ENCODE measurements around the gene RIIAD1. TPM values are rescaled to one million over a fixed set of nuclear protein-coding genes. Genes with fewer than 3 reads are reported as not detected.
"Not testable (repeated sequence)": the region's sequence is repeated elsewhere in the genome, so short reads cannot be mapped to it uniquely, and the experiment has no call there.

The RIIAD1 gene
- total RNA-seq, 1 donor from 2014 or later: 0.95 TPM

DNA sequence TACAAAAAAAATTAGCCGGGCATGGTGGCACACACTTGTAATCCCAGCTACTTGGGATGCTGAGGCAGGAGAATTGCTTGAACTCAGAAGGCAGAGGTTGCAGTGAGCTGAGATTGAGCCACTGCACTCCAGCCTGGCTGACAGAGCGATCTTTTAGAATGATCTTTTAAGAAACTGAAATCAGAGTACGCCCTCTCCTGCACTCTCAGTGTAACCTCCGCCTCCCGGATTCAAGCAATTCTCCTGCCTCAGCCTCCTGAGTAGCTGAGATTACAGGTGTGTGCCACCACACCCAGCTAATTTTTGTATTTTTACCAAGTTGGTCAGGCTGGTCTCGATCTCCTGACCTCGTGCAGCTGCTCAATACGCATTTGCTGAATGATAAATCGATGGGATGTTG, 12.7 kb downstream of the RIIAD1 start:
- DNase-seq (ENCODE audit: low spot score): not testable (repeated sequence)

DNA sequence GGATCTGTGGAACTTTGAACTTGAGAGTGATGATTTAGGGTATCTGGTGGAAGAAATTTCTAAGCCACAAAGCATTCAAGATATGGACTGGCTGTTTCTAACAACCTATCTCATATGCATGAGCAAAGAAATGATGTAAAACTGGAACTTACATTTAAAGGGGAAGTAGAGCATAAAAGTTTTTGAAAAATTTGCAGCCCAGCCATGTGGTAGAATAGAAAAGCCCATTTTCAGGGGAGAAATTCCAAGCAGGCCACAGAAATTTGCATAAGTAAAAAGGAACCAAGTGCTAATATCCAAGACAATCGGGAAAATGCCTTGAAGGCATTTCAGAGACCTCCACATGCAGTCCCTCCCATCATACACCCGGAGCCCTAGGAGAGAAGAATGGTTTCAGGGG, 15.7 kb downstream of the RIIAD1 start:
- no peak for DNase-seq (ENCODE audit: low spot score)

DNA sequence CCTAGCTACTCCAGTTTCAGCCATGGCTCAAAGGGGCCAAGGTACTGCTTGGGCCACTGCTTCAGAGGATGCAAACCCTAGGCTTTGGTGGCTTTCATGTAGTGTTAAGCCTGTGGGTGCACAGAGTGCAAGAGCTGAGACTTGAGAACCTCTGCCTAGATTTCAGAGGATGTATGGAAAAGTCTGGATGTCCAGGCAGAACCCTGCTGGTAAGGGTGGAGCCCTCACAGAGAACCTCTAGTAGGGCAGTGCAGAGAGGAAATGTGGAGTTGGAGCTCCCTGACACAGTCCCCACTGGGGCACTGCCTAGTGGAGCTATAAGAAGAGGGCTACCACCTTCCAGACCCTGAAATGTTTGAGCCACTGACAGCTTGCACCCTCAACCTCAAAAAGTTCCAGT, 16.2 kb downstream of the RIIAD1 start:
- DNase-seq (ENCODE audit: low spot score): no peak

DNA sequence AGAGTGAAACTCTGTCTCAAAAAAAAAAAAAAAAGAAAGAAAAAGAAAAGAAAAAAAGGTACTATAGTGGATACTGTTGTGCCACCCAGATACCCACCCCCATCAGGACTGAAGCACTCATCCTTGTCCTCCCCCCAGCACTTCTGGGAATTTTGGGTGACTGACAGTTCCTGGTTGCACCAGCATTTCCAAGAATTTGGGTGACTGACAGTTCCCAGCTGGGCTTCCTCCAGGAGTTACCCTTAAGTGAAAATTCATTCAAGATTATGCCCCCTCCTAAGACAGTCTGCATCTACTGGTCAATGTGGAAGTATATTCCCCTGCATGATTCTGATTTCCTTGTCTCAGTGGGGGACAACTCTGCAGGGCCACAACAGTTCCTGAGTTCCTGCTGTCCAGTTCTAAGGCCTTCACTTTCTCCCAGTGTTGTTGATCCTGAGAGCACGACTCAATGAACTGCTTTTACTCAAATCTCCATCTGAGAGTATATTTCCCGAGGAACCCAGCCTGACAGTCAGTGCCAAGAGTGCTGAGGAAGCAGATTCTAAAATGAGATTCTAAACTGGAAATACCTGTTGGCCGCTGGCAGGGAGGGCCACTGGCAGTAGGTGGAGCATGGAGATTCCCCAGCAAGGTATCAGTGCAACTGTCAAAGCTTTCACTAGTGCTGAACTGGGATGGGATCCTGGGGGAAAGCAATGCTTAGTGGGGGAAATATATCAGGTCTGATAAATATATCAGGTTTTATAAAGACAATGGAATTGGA, 18.5 kb downstream of the RIIAD1 start:
- peak; percentile 67 for DNase-seq (ENCODE audit: low spot score)

DNA sequence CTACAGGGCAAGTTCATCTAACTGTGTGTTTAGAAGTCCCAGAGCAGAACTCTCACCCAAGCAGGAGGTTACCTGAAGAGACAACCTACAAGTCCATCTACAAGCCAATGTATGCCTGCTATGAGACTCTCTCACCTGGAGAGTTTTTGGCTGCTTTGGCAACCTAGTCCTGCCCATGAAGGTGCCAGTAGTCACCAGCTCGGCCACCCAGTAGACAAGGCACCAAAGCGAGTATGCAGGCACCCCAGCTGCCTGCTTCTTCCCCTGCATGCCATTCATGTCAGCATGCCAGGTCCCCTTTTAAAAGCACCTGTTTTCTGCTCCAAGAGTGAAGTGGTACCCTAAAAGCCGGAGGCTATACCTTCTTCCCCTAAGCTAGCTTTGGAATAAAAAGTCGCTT, 20.2 kb downstream of the RIIAD1 start:
- DNase-seq (ENCODE audit: low spot score): no peak

DNA sequence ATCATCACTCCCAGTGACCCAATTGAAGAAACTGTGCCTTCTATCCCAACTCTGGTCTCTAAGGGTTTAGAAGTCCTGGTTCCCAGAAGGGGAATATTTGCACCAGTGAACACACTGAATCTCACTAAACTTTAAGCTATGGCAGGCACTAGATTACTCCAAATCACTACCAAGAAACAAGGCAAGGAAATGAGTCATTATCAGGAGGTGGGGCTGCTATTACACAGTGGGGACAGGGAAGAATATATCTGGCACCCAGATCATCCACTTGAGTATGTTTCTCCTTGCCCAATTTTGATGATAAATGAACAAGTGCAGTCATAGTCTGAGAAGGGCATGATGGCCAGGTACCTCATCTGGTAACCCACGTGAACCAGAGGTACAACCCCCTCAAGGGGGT, 35.0 kb downstream of the RIIAD1 start:
- no peak for DNase-seq (ENCODE audit: low spot score)

DNA sequence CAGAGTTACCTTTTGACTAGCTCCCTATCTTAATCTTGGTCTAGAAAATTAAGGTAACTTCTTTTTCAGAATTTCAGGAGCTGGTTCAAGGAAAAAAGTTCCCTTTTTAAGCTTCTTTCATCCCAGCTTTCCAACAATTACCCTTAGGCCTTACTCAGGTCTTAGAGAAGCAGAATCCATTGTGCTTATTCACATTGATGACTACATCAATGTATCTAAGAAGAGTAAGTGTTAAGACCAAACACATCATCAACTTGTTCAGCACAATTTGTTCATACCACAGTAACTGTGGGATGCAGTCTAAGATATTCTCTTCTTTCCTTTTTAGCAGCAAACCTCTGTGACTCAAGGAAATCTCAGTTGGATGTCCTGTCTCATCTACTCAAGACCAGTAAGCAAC, 37.9 kb downstream of the RIIAD1 start:
- no peak for DNase-seq (ENCODE audit: low spot score)

DNA sequence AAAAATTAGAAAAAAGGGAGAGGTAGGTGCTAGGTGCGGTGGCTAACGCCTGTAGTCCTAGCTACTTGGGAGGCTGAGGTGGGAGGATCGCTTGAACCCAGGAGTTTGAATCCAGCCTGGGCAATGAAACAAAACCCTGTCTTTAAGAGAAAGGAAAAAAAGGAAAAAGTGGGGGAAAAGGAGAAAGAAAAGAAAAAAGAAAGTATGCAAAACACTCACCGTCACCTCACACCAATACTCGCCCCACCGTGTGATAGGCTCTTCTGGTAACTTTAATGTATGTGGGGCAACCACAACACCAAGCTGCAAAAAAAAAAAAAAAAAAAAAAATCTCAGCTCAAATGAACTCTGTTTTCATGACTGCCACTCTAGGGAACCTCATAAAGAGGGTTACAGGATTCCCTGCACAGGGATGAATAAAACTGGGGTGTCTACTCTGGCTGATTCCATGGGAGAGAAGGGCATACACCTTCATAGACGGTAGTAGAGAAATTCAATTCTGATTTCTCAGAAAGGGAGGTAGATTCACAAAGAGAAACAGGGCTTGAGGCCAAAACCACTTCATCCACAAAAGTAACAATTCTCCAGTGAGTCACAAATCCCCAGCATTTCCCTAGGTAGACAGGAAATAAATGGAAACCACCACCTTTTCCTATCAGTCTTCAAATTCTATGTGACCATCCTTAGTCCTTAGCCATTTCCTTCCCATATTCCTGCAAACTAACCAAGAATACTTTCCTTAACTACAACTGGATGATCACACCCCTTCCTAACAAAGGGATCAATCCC, 39.5 kb downstream of the RIIAD1 start:
- no peak for DNase-seq (ENCODE audit: low spot score)

DNA sequence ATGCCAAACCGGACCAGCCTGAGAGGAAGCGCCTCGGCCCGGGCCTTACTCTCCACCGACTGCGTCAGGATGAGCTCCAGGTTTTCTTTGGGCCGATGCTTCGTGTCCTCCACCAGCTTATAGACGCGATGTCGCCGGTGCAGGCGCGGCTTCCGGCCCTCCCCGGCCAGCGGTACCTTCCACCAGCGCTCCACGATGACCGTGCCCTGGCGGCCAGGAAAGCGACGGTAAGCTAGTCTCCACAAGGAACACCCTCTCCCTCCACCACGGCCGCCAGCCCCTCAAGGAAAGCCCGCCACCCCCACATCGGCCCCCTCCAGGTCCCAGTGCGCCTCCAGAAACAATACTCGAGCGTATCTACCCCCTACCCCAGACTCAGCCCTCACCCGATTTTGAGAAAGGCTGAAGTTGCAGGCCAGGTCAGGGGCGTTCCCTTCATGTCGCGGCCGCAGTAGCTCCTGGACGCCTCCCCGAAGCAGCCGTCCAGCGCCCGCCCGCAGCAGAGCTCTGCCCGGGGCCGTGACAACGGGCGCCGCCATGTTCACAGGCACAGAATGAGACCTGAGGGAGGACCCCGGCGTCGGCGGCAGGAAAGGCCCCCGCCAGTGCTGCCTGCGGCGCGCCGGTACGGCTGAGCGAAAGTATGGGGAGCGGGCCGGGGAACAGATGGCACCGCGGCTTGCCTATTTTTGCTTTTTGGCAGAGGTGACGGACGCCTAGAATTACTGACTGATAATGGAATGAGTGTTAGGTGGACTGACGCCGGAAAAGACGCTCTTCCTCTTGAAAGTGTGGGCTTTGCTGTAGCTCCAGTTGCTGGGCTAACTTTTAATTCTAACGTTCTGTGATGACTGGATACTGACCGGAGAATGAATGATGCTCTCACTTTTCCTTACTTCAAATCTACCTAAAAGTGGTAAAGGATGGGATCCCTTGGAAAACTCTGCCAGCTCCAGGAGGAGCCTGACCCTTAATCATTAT, 41.9 kb downstream of the RIIAD1 start, which contains the start of gene MRPL9:
Gene MRPL9 (minus strand): TSS at position 556 of the 981 bp plus-strand sequence. CDS start 17 bp downstream, at position 539.
- peak; percentile 87 for DNase-seq (ENCODE audit: low spot score)

DNA sequence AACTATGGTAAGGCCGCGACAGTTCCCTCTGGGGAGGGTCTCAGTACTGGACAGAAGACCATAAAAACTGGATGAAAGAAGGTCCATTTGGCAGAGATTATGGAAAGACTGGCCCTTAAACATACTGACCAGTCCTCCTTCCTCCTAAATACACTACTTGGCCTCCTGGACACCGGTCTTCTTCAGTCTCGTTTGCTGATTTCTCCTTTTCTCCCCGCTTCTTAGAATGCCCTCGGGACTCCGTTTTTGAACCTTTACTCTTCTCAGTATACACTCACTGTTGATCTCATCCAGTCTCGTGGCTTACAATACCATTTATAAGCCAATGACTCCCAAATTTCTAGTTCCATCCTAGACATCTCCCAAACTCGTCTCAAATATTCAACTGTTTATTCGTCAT, 42.7 kb downstream of the RIIAD1 start:
- no peak for DNase-seq (ENCODE audit: low spot score)

DNA sequence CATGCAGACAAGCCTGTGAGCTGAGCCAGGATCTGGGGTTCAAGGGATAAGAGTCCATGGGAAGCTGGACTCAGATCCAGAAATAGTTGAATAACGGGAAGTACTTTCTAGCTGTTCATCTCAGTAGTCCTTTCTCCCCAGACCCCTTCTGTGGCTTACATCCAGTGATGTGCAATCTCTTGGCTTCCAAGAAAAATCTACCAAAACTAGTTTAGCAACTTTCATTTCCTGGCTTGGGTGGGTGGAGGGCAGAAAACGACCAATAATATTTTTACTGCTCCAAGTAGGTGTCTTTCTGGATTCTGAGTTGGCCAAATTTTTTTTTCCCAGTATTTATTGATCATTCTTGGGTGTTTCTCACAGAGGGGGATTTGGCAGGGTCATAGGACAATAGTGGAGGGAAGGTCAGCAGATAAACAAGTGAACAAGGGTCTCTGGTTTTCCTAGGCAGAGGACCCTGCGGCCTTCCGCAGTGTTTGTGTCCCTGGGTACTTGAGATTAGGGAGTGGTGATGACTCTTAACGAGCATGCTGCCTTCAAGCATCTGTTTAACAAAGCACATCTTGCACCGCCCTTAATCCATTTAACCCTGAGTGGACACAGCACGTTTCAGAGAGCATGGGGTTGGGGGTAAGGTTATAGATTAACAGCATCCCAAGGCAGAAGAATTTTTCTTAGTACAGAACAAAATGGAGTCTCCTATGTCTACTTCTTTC, 47.2 kb downstream of the RIIAD1 start:
- not testable (repeated sequence) for DNase-seq (ENCODE audit: low spot score)

DNA sequence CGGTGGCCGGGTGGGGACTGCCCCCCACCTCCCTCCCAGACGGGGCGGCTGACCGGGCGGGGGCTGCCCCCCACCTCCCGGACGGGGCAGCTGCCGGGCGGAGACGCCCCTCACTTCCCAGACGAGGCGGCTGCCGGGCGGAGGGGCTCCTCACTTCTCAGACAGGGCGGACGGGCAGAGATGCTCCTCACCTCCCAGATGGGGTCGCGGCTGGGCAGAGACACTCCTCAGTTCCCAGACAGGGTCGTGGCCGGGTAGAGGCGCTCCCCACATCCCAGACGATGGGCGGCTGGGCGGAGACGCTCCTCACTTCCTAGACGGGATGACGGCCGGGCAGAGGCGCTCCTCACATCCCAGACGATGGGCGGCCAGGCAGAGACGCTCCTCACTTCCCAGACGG, 47.9 kb downstream of the RIIAD1 start:
- not testable (repeated sequence) for DNase-seq (ENCODE audit: low spot score)

DNA sequence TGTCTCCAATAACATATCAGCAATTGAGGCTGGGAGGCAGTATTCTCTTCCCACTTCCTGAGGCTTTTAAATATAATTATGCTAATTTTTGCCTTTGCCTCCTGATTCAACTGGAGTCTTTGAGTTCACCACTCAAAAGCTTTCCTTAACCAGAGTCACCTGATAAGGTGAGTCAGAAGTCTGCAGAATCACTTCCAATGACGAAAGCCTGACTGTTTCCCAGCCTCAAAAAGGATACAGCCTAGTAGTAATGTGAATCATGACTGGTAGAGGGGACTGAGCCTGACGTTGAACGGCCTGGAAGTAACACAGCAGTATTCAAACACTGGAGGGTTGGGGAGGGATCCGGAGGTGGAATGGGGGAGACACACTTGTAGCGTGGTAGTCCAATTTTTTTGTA, 52.4 kb downstream of the RIIAD1 start:
- DNase-seq (ENCODE audit: low spot score): no peak

DNA sequence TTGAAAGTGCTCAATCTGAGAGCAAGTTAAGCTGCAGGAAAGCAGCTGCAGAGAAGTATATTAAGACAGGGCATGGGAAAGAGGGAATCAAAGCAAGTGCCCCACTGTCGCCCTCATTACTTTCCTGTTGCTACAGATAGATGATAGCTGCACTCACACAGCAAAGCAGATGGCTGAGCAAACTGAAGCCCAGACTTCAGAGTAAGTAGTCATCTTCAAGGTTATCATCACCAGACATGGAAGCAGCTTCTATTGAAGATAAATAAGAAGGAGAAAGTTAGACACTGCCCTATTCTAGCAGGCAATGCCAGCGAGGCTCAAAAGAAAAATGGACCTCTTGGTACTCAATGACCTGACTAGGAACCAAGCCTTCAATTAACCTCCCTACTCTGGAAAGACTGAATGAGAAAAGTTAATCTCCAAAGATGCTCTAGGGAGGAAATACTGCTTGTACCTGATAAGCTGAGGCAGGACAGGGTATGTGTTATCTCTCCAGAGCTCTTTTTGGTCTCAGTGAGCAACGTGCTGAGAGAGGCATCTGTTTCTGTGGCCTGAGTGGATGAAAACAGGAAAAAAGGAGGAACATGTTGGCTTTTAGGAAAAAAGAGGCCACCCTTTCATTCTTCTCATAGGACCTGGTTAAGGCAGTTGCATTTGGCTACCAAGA, 53.1 kb downstream of the RIIAD1 start:
- no peak for DNase-seq (ENCODE audit: low spot score)

DNA sequence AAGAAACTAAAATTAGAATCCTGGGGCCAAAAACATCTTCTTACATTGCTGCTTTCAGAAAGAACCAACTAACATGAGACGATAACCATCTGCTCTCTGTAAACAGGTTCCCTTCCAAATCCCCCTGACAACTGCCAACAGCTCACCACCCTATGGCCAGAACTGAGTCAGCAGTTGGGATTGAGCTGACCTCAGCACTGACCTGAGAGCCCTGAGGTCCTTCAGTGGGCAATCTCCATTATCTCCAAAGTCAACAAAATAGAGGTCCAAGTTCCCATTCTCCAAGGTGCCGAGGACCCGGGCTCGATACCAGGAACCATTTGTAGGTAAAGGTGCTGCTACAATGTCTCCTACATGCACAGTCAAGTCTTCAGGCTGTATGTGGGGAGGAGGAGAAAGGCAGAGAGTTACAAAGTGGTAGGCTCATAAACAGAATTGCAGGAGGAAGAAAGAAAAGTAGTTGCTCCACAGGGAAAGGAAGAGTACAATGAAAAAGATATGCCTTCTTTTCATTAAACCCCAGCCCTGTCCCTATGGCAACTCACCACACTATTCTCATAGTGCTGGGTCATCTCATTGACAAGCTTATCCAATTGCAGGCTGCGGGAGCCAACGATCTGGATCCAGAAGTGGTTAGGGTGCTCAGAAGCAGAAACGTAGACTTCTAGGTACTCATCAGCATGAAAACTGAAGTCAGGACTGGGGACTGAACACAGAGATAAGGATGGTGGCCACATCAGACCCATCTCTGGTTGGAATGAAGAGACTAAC, 54.8 kb downstream of the RIIAD1 start:
- DNase-seq (ENCODE audit: low spot score): no peak

DNA sequence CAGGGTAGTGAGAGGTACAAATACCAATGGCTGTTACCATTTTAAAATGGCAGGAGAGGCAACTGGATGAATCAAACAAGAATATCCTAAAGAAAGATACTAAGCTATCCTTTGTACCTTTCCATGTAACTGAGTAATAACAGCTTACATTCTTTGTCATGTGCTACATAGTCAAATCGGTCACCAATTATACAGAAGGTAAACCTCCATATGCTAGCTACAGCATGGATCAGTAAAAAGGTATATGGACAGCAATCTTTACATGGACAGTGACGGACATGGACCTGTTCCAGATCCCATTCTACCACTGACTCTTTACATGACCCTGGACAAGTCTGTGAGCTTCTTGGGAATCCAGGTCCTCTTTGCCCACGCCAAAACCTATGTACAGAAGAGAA, 55.3 kb downstream of the RIIAD1 start:
- DNase-seq (ENCODE audit: low spot score): no peak

DNA sequence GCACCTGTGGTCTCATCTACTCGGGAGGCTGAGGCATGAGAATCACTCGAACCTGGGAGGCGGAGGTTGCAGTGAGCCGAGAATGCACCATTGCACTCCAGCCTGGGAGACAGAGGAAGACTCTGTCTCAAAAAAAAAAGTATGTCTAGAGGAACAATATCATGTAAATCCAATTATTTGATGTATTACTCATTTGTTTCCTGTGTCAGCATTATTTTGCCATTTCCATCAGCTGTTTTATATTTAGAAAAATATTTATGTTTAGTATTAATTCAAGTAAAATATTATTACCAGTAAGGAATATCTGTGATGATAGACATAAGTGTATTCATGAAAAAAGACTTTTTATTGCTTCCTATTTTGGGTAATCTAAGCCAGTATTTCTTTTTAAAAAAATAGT, 56.0 kb downstream of the RIIAD1 start:
- no peak for DNase-seq (ENCODE audit: low spot score)

All from mucosa of gallbladder (tissue), 1 donor.